Hepatocyte (in vitro differentiated cells): ENCODE results near the gene ARHGAP26.

Source experiments
- CTCF ChIP-seq: fragments of 200-600 bp; sonication (generic); IDR thresholded peaks from 2 replicates; pipeline ENCODE4 v1.5.1; 2016; ENCODE audit warnings: antibody characterized with exemption, mild to moderate bottlenecking; ENCODE audit not compliant: poor library complexity
- EZH2 ChIP-seq: fragments of 200-600 bp; sonication (generic); IDR thresholded peaks from 2 replicates; pipeline ENCODE4 v1.6.1; 2016; ENCODE audit warnings: antibody characterized with exemption, mild to moderate bottlenecking, borderline replicate concordance
- EZH2phosphoT487 ChIP-seq: fragments of 200-600 bp; sonication (generic); IDR thresholded peaks from one replicate; pipeline ENCODE4 v1.6.1; 2018; ENCODE audit warnings: antibody characterized with exemption, mild to moderate bottlenecking, low read depth, moderate library complexity; ENCODE audit not compliant: unreplicated experiment, severe bottlenecking

GRCh38 chr5:143213851-143214363, 443.7 kb downstream of the ARHGAP26 start:
- TF ChIP-seq CTCF (no peak), EZH2 (no peak), EZH2phosphoT487 (no peak)
